NCI-H345 treated with DMSO at 0.1 percent for 48 hours (cell line): ENCODE results near the gene TNIP1.

Experiments
- DNase-seq: peaks from one replicate; lab custom pipeline; 2025; ENCODE audit not compliant: unreplicated experiment; lab: John Stamatoyannopoulos, UW

The TNIP1 gene

DNA sequence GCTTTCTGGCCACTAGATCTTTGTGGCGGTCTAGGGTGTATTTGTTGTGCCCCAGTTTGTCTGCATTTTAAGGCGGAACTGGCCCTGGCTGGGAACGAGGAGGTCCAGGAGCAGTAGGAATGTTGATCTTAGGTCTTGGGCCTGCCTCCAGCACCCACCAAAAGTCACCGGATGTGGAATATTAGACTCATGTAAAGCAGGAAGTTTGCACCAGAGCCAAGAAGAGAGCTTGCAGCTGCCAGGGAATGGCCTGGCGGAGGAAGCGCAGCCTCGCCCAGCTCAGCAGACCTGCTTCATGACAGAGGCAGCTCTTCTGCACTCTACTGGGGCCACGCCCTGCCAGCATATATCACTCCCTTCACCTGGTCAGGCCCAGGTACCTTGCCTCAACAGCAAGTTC is 57.2 kb downstream of the TNIP1 start:
- DNase-seq, result no peak

DNA sequence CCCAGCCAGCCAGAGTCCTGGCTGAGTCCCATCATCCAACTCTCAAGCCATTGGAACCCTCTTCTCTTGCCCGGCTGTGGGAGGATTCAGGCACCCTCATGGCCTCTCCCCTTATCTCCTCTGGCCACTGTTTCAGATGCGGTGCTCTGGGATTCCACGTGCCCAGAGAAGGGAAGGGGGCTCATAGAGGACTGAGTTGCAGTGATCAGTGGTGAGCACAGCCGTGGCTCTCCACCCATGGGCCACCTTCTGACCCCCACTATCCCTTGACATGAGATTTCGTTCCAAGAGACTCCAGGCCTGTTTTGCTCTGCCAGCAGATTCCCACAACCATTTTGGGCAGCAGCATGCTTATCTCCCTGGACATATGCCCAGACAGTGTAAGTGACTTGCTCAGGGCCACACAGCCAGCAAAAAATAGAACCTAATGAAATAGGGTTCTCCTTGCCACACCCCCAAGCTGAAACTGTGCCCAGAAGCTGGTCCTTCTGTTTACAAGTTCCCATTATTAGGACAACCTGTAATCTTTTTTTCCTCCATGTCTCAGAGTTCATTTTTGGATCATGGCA is 57.7 kb downstream of the TNIP1 start:
- no peak for DNase-seq

DNA sequence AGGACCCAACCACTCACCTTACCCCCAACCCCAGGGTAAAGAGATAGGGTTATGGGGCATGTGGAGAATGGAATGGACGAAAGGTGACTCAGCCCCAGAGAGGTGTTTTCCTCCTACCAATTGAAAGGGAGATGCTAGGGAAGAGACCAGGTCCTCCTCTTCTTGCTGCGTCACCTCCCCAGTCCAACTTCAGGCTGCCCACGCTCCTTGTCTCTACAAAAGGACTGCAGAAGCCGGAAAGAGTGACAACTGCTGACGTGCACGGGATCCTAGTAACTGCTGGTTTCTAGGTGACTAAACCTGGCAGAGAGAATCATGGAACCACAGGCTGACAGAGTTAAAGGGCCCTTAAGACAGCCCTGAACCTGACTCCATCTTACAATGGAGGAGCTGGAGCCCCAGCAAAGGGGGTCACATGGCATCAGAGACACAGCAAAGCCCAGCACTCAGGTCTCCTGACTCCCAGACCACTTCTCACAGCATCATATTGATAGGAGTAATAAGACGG is 58.3 kb downstream of the TNIP1 start:
- no peak for DNase-seq

DNA sequence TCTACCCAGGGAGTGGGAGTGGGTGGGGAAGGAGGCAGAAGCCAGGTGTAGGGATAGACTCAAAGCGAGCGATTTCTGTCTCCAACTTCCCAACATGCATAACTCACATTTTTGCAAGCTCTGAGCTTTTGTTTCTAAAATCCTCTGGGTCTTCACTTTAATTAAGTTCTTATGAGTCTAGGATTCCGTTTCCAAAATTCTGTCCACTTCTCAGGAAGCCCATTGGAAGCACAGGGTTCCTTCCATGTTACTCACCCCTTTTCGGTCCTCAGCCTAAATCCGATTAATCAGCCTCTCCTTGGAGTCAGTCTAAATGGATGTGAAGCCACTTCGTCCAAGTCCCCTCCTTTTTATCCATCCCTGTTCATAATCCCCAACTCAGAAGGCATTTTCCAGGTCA is 59.1 kb downstream of the TNIP1 start:
- DNase-seq, result no peak

DNA sequence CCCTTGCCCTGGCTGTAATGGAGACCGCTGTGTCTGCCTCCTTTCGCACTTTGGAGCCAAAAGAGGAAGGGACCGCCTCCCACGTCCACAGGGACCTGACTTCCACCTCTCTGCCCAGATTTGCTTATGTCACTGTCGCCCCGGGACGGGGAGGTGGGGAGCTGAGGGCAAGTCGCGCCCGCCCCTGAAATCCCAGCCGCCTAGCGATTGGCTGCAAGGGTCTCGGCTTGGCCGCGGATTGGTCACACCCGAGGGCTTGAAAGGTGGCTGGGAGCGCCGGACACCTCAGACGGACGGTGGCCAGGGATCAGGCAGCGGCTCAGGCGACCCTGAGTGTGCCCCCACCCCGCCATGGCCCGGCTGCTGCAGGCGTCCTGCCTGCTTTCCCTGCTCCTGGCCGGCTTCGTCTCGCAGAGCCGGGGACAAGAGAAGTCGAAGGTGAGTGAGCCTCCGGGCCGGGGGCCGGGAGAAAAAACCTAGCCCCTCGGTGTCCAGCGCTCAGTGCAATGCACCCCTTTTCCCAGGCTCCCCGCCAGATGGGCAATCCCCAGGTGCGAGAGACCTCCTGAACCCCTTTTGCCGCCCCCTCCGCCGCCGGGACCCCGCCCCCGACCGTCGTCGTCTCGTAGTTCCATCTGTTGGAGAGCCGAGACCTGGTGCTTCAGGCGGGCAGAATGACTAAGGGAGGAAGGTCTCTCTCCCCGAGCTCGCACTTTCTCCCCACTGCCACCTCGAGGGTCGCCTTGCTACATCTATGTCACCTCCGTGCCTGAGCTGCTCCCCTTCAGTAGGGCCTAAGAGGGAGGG is 60.3 kb downstream of the TNIP1 start, which contains the start of gene GPX3:
GPX3 (plus strand) TSS at position 288 of the 807 bp plus-strand sequence; CDS start at position 352, 64 bp downstream.
- peak; percentile 41 for DNase-seq

DNA sequence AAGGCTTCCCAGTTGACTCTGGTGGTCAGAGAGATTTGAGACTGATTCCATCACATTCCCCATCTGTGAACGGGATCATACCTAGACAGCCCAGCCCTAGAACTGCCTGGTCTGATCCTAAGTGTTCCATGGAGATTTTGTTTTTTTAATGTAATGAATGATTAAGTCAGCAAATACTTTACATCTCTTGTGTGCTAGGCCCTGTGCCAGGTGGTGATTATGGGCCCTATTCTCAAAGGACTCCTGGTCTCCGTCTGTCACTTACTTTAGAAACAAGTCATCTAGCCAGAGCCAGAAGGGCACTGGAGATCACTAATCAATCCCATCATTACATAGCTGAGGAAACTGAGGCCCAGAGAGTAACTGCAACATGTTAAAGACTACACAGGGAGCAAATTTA is 61.5 kb downstream of the TNIP1 start:
- DNase-seq, result no peak

DNA sequence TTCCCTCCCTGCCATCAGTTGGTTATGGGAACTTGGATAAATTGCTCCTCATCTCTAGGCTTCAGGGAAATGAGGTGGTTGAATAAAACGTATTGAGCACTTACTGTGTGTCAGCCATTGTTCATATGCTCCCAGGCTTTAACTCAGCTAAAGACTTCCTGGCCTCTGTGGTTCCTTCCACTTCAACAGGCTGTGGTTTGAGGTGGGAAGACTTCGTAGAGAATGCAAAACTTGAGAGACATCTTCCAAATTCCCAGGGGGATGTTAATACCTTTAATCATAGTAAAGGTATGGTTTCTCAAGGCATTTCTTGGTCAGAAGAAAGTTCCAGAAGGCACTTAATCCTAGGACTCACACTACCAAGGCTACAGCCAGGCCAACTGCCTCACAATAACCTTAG is 62.0 kb downstream of the TNIP1 start:
- DNase-seq, result no peak

DNA sequence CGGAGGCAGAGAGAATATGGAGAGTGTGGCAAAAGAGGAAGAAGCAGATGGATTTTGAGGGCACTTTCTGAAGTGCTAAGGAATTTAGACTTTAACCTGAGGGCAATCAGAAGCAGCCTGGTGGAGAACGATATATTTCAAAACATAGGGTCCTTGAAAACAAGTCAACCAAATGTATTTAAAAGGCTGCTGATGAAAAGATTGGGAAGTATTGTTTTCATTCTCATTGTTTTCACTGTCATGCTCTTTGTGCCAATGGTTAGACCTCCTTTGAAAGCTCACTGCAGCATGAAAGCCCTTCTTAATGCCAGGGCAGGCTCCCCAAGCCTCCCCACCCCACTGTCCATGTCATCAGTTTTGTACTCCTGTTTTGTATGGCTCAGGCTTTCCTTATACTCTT is 62.9 kb downstream of the TNIP1 start:
- no peak for DNase-seq

DNA sequence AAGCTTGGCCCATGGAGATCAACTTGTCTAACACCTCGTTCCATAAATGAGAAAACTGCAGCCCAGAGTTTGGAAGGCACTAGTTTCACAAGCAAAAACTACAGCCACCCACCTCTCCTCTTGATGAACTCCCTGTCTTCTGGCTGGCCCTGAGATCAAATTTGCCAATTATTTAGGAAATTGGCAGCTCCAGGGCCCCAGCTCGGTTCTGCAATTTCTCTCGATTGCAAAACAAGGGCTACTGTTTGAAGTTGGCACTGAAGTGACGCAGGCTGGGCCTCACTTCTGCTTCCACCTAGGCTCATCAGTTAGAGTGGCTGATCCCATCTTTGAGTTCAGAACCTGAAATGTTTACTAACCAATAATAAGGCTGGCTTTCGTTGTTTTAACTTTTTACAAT is 64.1 kb downstream of the TNIP1 start:
- DNase-seq, result no peak

DNA sequence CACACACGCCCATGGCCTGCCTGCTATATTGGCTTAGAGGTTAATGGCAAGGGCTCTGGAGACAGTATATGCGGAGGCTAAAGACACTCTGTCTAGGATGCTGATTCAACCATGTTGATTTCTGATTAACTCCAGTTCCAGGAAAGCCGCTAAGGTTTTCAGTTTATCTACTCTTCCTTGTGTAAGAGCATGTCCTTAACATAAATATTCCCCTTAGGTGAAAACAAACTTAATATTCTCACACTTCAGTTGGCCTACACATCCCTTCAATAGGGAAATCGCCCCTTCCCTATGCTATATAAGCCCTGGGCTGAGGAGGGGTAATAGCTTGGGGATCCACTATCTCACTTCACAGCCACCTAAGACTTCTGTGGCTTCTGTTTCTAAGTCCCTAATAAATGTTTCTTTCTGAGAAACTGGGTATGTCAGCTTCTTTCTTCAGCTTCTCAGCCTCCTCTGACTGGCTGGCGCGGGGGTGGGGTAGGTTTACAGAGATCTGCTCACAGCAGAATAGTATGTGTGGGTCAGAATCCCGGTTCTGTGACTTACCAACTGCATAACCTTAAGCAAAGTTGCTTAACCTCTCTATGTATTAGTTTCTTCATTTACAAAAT is 64.8 kb downstream of the TNIP1 start:
- no peak for DNase-seq

DNA sequence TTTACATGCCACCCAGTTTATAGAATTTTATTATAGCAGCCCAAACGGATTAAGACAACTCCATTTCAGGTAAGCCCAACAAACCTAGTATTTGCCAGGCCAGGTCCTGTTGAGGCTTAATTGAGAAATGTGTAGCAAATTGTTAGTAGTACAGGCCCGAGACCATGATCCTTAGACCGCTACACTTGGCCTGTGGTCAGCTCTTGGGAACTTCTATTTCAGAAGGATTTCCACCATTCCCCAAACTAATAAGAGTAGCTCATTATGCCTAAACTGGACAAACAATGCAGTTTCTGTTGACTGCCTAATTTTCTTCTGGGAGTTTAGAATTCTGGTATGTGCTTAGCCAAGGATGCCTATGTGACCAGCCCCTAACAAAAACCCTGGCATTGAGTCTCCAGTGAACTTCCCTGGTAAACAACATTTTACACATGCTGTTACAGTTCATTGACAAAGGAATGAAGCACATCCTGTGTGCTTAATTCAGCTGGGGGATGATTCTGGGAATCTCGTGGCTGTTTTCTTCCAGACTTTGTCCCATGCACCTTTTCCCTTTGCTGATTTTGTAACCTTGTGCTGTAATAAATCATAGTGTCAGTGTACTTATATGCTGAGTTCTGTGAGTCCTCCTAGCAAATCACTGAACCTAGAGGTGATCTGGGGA is 66.0 kb downstream of the TNIP1 start:
- DNase-seq, result no peak

DNA sequence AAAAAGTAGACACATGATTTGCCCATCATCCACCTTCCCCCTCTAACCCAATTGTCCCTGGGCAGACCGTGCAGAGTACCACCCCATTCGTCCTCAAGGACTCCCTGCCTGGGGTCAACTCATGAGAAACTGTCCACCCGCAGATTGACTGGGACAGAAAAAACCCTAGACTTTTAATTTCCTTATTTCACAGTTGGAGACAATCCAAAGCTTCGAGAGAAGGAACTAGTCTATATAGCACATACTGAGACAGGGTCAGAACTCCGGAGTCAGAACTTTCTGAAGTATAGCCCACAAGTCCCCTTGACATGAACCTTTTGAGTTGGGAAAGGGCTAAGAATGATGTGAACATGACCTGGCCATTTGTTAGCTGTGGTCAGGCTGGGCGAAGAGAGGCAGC is 68.0 kb downstream of the TNIP1 start:
- DNase-seq, result no peak

DNA sequence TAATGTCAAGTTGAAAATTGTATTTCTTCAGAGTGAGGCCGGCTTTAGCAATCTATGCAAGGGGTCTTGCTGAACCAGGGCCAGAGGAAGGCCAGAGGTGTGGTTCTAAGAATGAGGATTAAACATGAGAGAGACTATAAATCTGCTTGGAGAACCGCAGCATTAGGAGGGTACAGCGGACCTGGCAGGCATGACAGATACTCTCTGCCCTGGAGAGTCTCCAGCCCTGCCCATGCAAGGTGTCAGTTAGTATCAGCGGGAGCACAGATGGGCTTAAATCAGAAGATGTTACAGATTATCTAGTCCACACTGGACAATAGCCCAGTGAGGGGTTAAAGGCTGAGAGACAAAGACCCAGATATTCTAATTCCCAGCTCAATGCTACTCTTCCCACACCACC is 71.9 kb downstream of the TNIP1 start:
- DNase-seq, result no peak

DNA sequence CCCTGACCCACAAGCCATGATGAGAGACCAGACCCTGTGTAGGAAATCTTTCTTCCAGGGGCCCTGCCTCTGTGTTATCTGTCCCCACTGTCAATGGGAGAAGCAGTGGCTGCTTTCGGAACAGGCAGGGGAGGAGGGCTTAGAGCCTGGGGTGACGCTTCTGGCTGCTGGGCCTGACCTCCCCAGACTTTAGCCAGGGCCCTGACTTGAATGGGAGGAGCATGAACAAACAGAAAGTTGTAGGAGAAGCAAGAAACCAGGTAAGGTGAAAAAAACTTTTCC is 72.7 kb downstream of the TNIP1 start:
- DNase-seq, result no peak

DNA sequence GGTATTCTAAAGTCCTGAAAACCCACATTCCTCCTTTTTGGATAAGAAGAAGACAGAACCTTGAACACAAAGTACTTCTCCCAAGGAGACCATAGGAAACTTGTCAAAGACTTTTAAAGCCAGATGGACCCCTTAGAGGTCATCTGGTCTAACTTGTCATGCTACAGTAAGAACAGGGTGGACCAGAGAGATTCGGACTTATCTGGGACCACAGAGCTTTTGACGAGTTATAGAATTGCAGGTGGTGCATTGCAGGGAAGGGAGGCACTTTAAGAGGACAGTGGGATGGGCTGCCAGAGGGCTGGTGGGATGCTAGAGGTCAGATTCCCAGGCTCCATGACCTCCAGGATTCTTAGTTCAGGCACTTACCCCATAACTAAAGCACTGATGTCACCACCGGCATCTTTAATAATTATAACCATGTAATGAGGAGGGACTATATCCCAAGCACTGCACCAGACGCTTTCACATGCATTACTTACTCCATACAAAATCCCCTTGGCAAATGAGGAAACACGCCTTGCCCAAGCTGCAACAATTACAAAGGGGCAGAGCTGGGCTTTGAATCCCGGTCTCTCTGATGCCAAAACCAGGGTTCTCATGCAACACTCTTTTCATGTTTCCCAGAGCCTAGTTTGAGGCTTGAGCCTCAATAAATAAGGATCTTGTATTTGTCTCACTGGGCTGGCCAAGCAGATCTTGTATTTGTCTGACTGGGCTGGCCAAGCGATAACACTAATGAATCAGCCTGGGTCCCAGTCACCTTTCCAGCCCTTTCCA is 73.2 kb downstream of the TNIP1 start:
- DNase-seq, result no peak

DNA sequence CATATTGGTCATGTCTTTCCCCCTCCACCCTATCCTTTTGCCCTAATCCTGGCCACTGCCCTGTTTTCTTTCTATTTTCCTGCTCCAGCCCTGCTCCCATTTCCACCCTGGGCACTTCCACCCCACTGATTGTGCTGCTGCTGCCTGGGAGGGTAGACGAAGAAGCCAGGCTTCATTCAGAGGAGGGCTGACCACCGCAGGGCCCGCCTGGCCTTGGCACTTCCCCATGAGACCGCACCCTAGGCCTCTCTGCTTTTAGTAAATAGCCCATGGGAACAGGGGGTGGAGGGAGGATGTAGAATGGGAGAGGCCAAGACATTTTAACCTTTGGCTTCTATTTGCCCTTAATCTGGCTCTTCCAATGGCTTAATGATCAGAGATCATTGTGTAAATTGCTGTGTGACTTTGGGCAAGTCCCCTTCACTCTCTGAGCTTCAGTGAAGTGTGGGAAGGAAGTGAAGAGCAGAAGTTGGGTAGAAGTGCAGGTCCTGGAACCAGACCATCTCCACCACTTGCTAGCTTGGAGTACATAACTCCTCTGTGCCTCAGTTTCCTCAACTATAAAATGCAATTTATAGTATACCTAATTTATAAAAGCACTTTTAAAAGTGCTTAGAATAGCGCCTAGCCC is 74.0 kb downstream of the TNIP1 start:
- no peak for DNase-seq

DNA sequence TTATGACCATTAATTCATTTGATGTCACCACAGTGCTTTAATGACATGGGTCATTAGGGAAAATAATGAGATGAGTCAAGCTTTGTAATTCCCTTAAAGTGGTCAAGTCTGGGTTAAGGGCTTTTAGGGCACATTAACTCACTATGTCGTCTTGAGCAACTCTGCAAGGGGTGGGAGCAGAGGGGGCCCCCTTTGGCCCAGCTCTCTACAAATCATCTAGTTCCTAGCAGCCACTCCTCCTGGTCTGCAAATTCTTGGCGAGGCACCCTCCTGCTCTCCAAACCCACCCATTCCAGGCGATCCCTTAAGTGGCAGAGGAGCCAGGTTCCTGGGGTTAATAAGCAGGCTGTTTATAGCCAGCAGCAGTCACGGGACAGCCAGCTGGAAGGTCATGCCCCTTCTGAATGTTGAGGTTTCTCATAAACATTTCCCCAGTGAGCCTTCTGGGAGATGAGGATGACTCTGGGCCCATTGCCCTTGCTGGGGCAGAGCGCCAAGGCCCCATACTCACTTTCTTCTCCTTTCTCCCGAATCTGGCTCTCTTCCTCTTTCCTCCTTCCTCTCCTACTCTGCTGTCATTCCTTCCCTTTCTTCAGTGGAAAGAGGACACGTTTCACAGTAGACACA is 74.8 kb downstream of the TNIP1 start:
- DNase-seq, result no peak

DNA sequence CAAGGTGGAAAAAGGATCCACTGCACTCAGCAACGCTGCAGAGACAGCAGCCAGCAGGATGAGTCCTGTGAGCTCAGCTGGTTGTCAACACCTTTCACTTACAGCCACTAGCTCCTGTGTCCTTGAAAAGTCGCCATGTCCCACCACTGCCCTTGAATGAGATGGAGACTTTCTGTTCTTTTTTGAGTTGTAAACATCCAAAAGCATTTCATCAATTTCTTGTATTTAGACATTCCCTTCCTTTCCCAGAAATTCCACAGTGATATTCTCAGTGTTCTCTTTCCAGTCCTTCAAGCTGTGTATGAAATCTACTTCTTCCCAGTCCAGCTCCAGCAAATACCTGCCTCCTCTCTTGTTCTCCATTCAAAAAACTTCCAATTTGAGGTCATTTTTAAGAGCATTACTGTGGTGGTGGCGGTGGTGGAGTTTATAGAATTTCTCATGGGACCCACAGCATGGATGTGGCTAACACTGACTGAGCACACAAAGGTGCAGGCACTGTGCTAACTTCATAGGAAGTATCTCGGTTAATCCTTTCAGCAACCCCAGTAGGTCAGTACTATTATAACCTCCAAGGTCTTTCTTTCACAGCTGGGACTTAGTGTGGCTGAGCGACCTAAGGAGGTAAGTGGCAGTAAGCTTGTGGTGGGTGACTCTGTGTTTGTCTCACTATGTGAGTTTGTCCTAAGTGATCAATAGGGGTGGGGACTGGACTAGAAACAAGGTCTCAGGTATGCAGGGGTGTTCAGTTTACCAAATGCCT is 75.5 kb downstream of the TNIP1 start:
- DNase-seq, result no peak

DNA sequence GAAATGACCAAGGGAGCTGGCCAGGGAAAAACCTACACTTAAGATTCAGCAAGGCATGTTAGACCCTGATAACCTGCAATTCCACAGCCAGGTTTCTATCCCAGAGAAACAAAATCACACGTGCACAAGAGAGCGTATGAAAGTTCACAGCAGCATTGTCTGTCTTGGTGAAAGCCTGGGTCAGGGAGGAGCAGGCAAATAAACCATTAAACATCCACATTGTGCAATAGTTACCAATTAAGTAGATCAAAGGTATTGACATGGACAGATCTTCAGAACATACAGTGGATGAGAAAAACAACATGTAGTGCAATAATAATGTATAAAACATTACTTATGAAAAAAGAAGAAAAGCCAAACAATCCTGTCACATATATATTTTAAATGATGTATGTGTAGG is 76.3 kb downstream of the TNIP1 start:
- no peak for DNase-seq

DNA sequence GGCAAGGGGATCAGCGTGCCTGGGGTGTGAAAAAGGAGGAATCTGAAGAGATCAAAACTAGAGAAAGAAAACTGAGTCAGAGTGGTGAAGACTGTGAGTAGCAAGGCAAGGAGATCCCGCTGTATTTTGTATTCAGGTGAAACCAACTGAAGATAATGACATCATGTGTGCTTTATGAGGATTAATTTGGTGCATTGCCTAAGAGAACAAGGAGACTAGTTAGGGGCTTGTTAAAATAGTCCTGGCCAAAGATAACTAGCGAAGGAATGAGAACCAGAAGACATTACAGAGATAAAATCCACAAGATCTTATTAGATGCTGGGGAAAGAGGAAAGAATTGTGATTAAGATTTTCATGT is 77.4 kb downstream of the TNIP1 start:
- no peak for DNase-seq
